SU-DHL-6 (cell line): Measurements from ENCODE around the gene CMTM8.

Experiments used
- EZH2phosphoT487 ChIP-seq: fragments of 200-600 bp; sonication (generic), shearing (Covaris generic); conservative IDR thresholded peaks from 2 replicates; pipeline ENCODE4 v1.6.1; 2018; ENCODE audit warnings: mild to moderate bottlenecking, antibody characterized with exemption, low read length, moderate library complexity, mixed read lengths
- TF ChIP-seq, protein P1 (sequence below): fragments of 200-600 bp; sonication (generic); IDR thresholded peaks from one replicate; pipeline ENCODE4 v1.5.1; 2017; ENCODE audit warnings: antibody characterized with exemption, mild to moderate bottlenecking, low read length, moderate library complexity; ENCODE audit not compliant: insufficient read depth, poor library complexity, severe bottlenecking

DNA sequence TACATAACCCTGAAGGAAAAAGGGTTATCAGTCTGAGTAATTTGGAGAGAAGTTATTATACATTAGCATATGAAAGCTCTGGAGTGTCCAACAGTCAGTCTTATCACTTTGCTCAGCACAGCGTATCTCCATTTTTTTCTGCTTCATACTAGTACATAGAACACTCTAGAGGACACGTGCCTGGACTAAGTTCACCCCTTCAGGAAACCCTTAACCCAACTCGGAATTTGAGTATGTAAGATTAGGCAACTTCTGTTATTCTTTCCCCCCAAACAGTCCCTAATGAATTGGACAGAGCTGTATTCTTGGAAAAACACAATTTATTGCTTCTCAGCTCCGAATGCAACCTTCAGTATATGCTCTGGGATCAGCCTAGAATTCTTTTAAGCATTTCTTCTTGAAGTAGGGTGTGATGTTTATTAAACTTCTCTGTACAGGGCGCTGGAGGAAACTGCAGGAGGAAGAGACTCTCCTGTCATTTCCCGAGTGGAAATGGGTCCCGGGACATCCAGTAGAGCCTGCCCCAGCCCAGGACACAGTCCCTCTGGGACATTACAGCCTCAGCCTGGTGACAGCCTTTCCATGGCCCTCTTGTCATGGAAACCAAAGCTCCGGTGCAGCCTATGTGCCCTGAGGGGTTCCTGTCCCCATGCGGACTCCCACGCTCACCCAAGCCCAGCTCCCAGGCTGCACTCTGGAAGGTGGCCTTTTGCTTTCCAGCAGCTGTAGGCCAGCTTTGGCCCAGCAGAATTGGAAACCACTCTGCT is 37.3 kb upstream of the CMTM8 start:
- TF ChIP-seq, protein P1, sequence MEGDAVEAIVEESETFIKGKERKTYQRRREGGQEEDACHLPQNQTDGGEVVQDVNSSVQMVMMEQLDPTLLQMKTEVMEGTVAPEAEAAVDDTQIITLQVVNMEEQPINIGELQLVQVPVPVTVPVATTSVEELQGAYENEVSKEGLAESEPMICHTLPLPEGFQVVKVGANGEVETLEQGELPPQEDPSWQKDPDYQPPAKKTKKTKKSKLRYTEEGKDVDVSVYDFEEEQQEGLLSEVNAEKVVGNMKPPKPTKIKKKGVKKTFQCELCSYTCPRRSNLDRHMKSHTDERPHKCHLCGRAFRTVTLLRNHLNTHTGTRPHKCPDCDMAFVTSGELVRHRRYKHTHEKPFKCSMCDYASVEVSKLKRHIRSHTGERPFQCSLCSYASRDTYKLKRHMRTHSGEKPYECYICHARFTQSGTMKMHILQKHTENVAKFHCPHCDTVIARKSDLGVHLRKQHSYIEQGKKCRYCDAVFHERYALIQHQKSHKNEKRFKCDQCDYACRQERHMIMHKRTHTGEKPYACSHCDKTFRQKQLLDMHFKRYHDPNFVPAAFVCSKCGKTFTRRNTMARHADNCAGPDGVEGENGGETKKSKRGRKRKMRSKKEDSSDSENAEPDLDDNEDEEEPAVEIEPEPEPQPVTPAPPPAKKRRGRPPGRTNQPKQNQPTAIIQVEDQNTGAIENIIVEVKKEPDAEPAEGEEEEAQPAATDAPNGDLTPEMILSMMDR: no peak
- no peak for TF ChIP-seq EZH2phosphoT487
